H9 (cell line): ENCODE data around the gene CHSY1. TPM values are rescaled to one million over a fixed set of nuclear protein-coding genes. Genes with fewer than 3 reads are reported as not detected.

Experiments used
- DNase-seq: peaks from one replicate; pipeline ENCODE4 v3.0.0-alpha.2; 2017
- H2AFZ ChIP-seq: one replicate; pipeline ENCODE4 v1.6.1; 2013; ENCODE audit warnings: mild to moderate bottlenecking, low read length, control low read depth, moderate library complexity
- H2AK5ac ChIP-seq: 2 replicates; pipeline ENCODE4 v1.6.1; 2013; ENCODE audit warnings: low read length, control low read depth, mixed read lengths; ENCODE audit not compliant: insufficient read length
- H2BK120ac ChIP-seq: one replicate; pipeline ENCODE4 v1.6.1; 2013; ENCODE audit warnings: low read depth, mild to moderate bottlenecking, low read length, control low read depth, inconsistent platforms; ENCODE audit not compliant: poor library complexity, severe bottlenecking
- H2BK12ac ChIP-seq: 2 replicates; pipeline ENCODE4 v1.6.1; 2013; ENCODE audit warnings: low read length, control low read depth, mixed read lengths, low read depth; ENCODE audit not compliant: insufficient read length
- H2BK15ac ChIP-seq: 2 replicates; pipeline ENCODE4 v1.6.1; 2013; ENCODE audit warnings: low read depth, low read length, control low read depth
- H2BK20ac ChIP-seq: one replicate; pipeline ENCODE4 v1.6.1; 2013; ENCODE audit warnings: low read depth, mild to moderate bottlenecking, low read length, control low read depth, inconsistent platforms; ENCODE audit not compliant: poor library complexity, severe bottlenecking
- H2BK5ac ChIP-seq: 2 replicates; pipeline ENCODE4 v1.6.1; 2013; ENCODE audit warnings: low read length, control low read depth, mixed read lengths; ENCODE audit not compliant: insufficient read length
- H3K14ac ChIP-seq: 2 replicates; pipeline ENCODE4 v1.6.1; 2013; ENCODE audit warnings: low read length, control low read depth; ENCODE audit not compliant: insufficient read depth
- H3K18ac ChIP-seq: 2 replicates; pipeline ENCODE4 v1.6.1; 2013; ENCODE audit warnings: low read depth, mild to moderate bottlenecking, mixed read lengths, low read length, control low read depth; ENCODE audit not compliant: insufficient read length
- H3K23ac ChIP-seq: 2 replicates; pipeline ENCODE4 v1.6.1; 2013; ENCODE audit warnings: low read length, control low read depth, mixed read lengths, low read depth; ENCODE audit not compliant: insufficient read length
- H3K23me2 ChIP-seq: 2 replicates; pipeline ENCODE4 v1.6.1; 2013; ENCODE audit warnings: low read depth, mild to moderate bottlenecking, mixed read lengths, low read length, control low read depth; ENCODE audit not compliant: insufficient read length, poor library complexity, severe bottlenecking
- H3K27ac ChIP-seq: 2 replicates; pipeline ENCODE4 v1.5.1; 2013; ENCODE audit warnings: low read length, control low read depth, mixed read lengths, low read depth; ENCODE audit not compliant: insufficient read length
- H3K27me3 ChIP-seq: 2 replicates; pipeline ENCODE4 v1.6.1; 2013; ENCODE audit warnings: low read length, control low read depth, inconsistent platforms; ENCODE audit not compliant: insufficient read depth
- H3K4ac ChIP-seq: 2 replicates; pipeline ENCODE4 v1.6.1; 2013; ENCODE audit warnings: low read depth, mild to moderate bottlenecking, control low read depth, inconsistent platforms, low read length, moderate library complexity
- H3K4me1 ChIP-seq: 2 replicates; pipeline ENCODE4 v1.6.1; 2013; ENCODE audit warnings: low read length, control low read depth, inconsistent platforms; ENCODE audit not compliant: insufficient read depth
- H3K4me2 ChIP-seq: 2 replicates; pipeline ENCODE4 v1.6.1; 2013; ENCODE audit warnings: low read length, control low read depth, mixed read lengths; ENCODE audit not compliant: insufficient read length, insufficient read depth
- H3K56ac ChIP-seq: 2 replicates; pipeline ENCODE4 v1.6.1; 2013; ENCODE audit warnings: low read depth, mild to moderate bottlenecking, mixed read lengths, low read length, control low read depth; ENCODE audit not compliant: insufficient read length
- H3K79me1 ChIP-seq: 2 replicates; pipeline ENCODE4 v1.6.1; 2013; ENCODE audit warnings: low read depth, mild to moderate bottlenecking, moderate library complexity, low read length, control low read depth, inconsistent platforms; ENCODE audit not compliant: insufficient read depth, poor library complexity, severe bottlenecking
- H3K79me2 ChIP-seq: 2 replicates; pipeline ENCODE4 v1.6.1; 2013; ENCODE audit warnings: low read length, control low read depth, inconsistent platforms; ENCODE audit not compliant: insufficient read depth
- H3K9ac ChIP-seq: 2 replicates; pipeline ENCODE4 v1.6.1; 2013; ENCODE audit warnings: low read length, control low read depth, mixed read lengths; ENCODE audit not compliant: insufficient read length; ENCODE audit errors: extremely low read depth
- H3K9me3 ChIP-seq: one replicate; pipeline ENCODE4 v1.6.1; 2013; ENCODE audit warnings: low read depth, low read length, inconsistent platforms; ENCODE audit not compliant: control insufficient read depth
- H3T11ph ChIP-seq: one replicate; pipeline ENCODE4 v1.6.1; 2013; ENCODE audit warnings: mild to moderate bottlenecking, low read length, control low read depth, inconsistent platforms
- H4K20me1 ChIP-seq: one replicate; pipeline ENCODE4 v1.6.1; 2013; ENCODE audit not compliant: control insufficient read depth, insufficient read length, insufficient read depth
- H4K5ac ChIP-seq: 2 replicates; pipeline ENCODE4 v1.6.1; 2013; ENCODE audit warnings: low read depth, mild to moderate bottlenecking, mixed read lengths, low read length, control low read depth; ENCODE audit not compliant: insufficient read length
- H4K8ac ChIP-seq: replicated peaks from 2 replicates; pipeline ENCODE4 v1.6.1; 2013; ENCODE audit warnings: low read length, control low read depth, mixed read lengths, low read depth; ENCODE audit not compliant: insufficient read length
- H4K91ac ChIP-seq: 2 replicates; pipeline ENCODE4 v1.6.1; 2013; ENCODE audit warnings: low read depth, mild to moderate bottlenecking, moderate library complexity, mixed read lengths, low read length, control low read depth; ENCODE audit not compliant: insufficient read length
- H3K27ac Mint-ChIP-seq, 3 experiments: 2 replicates in 2 of 3; 3 replicates in 1 of 3; pipeline ENCODE4 v1.8.0; 2020 to 2021; ENCODE audit warnings: mixed read lengths in 3 of 3, mild to moderate bottlenecking in 1 of 3, moderate library complexity in 1 of 3
- H3K27me3 Mint-ChIP-seq: 2 replicates; pipeline ENCODE4 v1.8.0; 2021; ENCODE audit warnings: low read depth, mild to moderate bottlenecking, moderate library complexity, mixed read lengths
- H3K36me3 Mint-ChIP-seq, 3 experiments: 2 replicates in 2 of 3; 3 replicates in 1 of 3; pipeline ENCODE4 v1.8.0; 2020 to 2021; ENCODE audit warnings: low read depth in 3 of 3, mixed read lengths in 3 of 3; ENCODE audit not compliant: insufficient read depth in 1 of 3
- H3K4me1 Mint-ChIP-seq, 2 experiments: 2 replicates each; pipeline ENCODE4 v1.8.0; 2020; ENCODE audit warnings: mixed read lengths in 2 of 2
- H3K4me3 Mint-ChIP-seq, 2 experiments: 2 replicates in 1 of 2; 3 replicates in 1 of 2; pipeline ENCODE4 v1.8.0; 2020 to 2021; ENCODE audit warnings: mild to moderate bottlenecking in 2 of 2, mixed read lengths in 2 of 2, moderate library complexity in 1 of 2
- H3K9me3 Mint-ChIP-seq, 2 experiments: 2 replicates in 1 of 2; 3 replicates in 1 of 2; pipeline ENCODE4 v1.8.0; 2020; ENCODE audit warnings: mild to moderate bottlenecking in 2 of 2, mixed read lengths in 2 of 2, moderate library complexity in 1 of 2
- CTCF ChIP-seq: fragments of 200-600 bp; sonication (generic); conservative IDR thresholded peaks from 3 replicates; pipeline ENCODE4 v1.8.0; 2021; ENCODE audit warnings: antibody characterized with exemption, mild to moderate bottlenecking
- WGBS: extraction: QIAGEN DNeasy Blood & Tissue Kit; methylation state at CpG from one replicate; pipeline ENCODE4 v1.1.7; 2013; ENCODE audit warnings: missing lambda C conversion rate, low lambda C conversion rate, mixed read lengths; ENCODE audit not compliant: insufficient read length; ENCODE audit errors: extremely low coverage; 5-methylcytosine and 5-hydroxymethylcytosine counted together
- total RNA-seq: library from RNA; stranded (reverse); gene quantifications from 2 replicates; pipeline ENCODE4 v1.2.1, GENCODE V29; 2021

Gene CHSY1
- total RNA-seq, 1 experiment from 2014 or later = 68.3 TPM

- H2BK20ac ChIP-seq = no peak overlapping the region
- H3K9me3 Mint-ChIP-seq = peaks cover 0 to under 1% of the 10 kb centered on the region in 2 experiments; a peak in 1 of 5 replicates
- no peak overlapping the region for H2BK120ac ChIP-seq
- H3K27ac ChIP-seq = no peak overlapping the region
- no CpG with 5 or more reads among the region's 17 CpGs for WGBS
- H3K36me3 Mint-ChIP-seq = peaks cover 20 to 36% (median 30%) of the 10 kb centered on the region in 3 experiments; a peak in 6 of 7 replicates
- H2BK5ac ChIP-seq = no peak overlapping the region
- no peak overlapping the region for H3K18ac ChIP-seq
- no peak overlapping the region for H3K9ac ChIP-seq
- DNase-seq = no peak
- no peaks in the 10 kb centered on the region for H3K79me2 ChIP-seq
- H2BK12ac ChIP-seq = no peak overlapping the region
- H3K23ac ChIP-seq = no peak overlapping the region
- no peak overlapping the region for H3K4me2 ChIP-seq
- H3K23me2 ChIP-seq = no peaks in the 10 kb centered on the region
- H3K56ac ChIP-seq = no peak overlapping the region
- H3K4me1 ChIP-seq = no peaks in the 10 kb centered on the region
- H4K20me1 ChIP-seq = no peaks in the 10 kb centered on the region
- no peaks in the 10 kb centered on the region for H3K79me1 ChIP-seq
- no peaks in the 10 kb centered on the region for H3K27me3 ChIP-seq
- no peaks in the 10 kb centered on the region; the same call in none of the 2 replicates for H3K27me3 Mint-ChIP-seq
- H3K4me1 Mint-ChIP-seq = peaks cover 24 to 34% of the 10 kb centered on the region in 2 experiments
- H4K8ac ChIP-seq = no peak overlapping the region
- H3K14ac ChIP-seq = no peak overlapping the region
- no peaks in the 10 kb centered on the region for H3K9me3 ChIP-seq
- no peak overlapping the region for H2AK5ac ChIP-seq
- no peak overlapping the region for H3K4me3 Mint-ChIP-seq
- H4K91ac ChIP-seq = no peak overlapping the region
- no peak overlapping the region for H3T11ph ChIP-seq
- TF ChIP-seq CTCF = no peak
- no peak overlapping the region for H3K4ac ChIP-seq
- no peak overlapping the region; a peak in 1 of 7 replicates for H3K27ac Mint-ChIP-seq
- no peak overlapping the region for H4K5ac ChIP-seq
- H2BK15ac ChIP-seq = no peak overlapping the region
- H2AFZ ChIP-seq = no peak overlapping the region
Measured at GRCh38 chr15:101172501-101173071, 79.3 kb downstream of the CHSY1 start.
